Measurements from ENCODE around the gene RNF166. TPM values are rescaled to one million over a fixed set of nuclear protein-coding genes. Genes with fewer than 3 reads are reported as not detected.
A peak's percentile ranks its signal among the peaks of the same experiment; 100 is the strongest.

Gene RNF166
- total RNA-seq, 3 donors from 2014 or later (not counting 1 experiment from before 2014, with no cell fraction given) = 459 to 712 (median 501) TPM

DNA sequence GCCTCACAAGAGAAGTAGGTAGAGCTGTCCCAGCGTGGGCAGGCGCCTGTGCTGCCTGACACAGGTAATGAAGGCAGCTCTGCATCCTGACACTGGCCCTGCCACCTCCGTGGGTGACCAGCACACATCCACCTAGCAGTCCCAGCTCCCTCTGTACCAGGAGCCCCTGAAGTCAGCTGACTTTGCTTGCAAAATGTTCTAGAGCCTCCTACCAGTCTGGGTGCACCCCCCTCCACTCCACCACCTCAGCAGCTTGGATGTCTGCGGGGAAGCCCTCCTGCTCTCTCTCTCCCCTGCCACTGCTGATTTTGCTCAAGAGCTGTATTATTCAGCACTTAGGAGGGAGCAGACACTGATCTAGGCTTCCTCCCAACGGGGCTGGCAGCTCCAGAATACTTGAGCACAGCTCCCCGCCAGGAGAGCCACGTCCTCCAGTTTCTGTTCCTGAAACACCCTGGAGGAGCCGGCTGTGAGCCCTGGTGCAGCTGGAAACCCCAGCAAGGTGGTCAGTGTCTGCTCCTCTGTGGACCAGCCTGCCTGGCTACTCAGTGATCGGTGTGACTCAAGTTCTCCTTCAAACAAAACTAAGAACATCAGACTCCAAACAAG is 1.0 kb downstream of the RNF166 start:
- peak overlapping the region; percentile 89 to 96 for H3K27ac Mint-ChIP-seq
- no peaks in the 10 kb centered on the region for H3K27me3 Mint-ChIP-seq (ENCODE audit: low read depth in 2 of 2)
- H3K9me3 Mint-ChIP-seq = no peaks in the 10 kb centered on the region
- Histone ChIP-seq H3K9me3 (ENCODE audit: control insufficient read depth, insufficient read depth, low read length) (no peaks in the 10 kb centered on the region), H3K4me3 (ENCODE audit: low read length) (peak overlapping the region; percentile 67), H3K27me3 (ENCODE audit: control insufficient read depth, insufficient read depth, low read length) (no peaks in the 10 kb centered on the region), H3K27ac (ENCODE audit: low read length) (peak overlapping the region; percentile 83), H3K4me1 (ENCODE audit: control insufficient read depth, insufficient read depth, low read length) (peaks cover 66% of the 10 kb centered on the region), H3K36me3 (ENCODE audit: control insufficient read depth, insufficient read depth, low read length) (peaks cover 5% of the 10 kb centered on the region)
- intact Hi-C loops (cut with micrococcal nuclease) = no loop called here
- ATAC-seq (peak in 1 of 3 donors; percentile 3), DNase-seq (peak in 1 of 2 donors; percentile 73)
- TF ChIP-seq, protein P1, sequence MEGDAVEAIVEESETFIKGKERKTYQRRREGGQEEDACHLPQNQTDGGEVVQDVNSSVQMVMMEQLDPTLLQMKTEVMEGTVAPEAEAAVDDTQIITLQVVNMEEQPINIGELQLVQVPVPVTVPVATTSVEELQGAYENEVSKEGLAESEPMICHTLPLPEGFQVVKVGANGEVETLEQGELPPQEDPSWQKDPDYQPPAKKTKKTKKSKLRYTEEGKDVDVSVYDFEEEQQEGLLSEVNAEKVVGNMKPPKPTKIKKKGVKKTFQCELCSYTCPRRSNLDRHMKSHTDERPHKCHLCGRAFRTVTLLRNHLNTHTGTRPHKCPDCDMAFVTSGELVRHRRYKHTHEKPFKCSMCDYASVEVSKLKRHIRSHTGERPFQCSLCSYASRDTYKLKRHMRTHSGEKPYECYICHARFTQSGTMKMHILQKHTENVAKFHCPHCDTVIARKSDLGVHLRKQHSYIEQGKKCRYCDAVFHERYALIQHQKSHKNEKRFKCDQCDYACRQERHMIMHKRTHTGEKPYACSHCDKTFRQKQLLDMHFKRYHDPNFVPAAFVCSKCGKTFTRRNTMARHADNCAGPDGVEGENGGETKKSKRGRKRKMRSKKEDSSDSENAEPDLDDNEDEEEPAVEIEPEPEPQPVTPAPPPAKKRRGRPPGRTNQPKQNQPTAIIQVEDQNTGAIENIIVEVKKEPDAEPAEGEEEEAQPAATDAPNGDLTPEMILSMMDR (IDR thresholded peaks at IDR 0.05) = no peak
- peaks cover 54 to 62% of the 10 kb centered on the region in 2 donors for H3K4me1 Mint-ChIP-seq
- H3K4me3 Mint-ChIP-seq = peak overlapping the region; percentile 94
- WGBS (ENCODE audit: insufficient coverage) = 12% methylated on average over 9 of the region's 9 CpGs
- H3K36me3 Mint-ChIP-seq = no peaks in the 10 kb centered on the region

DNA sequence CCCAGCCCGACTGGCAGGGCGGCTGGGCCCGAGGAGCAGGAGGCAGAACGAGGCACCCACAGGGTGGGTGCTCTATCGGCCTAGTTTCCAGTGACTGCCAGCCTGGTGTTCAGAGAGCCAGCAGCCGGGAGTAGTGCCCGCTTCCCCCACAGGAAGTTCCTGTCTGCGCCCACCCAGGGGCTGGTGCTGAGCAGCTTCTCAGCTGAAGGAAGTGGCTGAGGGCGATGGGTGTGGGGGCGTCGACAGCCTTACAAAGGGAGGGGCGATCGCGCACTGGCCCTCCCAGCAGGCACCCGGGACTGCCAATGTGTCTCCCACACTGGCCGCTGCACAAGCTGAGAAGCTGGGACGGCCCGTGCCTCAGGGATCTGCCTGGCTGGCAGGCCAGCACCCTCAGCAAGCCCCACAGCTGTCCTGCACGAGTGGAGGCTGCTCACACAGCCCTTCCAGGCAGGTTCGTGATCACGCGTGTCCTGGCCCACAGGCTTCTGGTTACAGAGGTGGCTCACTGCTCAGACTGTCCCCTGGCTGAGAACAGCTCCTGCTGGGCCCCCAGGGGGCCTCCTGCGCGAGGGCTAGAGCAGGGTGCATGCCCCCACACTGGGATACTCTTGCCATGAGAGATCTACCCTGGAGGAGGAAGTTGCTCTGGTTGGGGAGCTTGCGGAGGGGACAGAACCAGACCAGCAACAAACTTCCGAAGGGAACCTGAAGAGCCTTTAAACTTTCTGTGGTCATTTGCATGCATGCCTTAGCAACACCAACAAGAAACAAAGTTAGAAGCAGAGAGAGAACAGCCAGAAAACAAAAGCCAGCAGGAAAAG is 2.5 kb downstream of the RNF166 start:
- peaks cover 80% of the 10 kb centered on the region for H3K4me1 ChIP-seq (ENCODE audit: control insufficient read depth, insufficient read depth, low read length)
- intact Hi-C loops (cut with micrococcal nuclease) = loop anchor here (2.0 to 5.0 kb wide), 3 partner anchors 41 to 246 kb away; partner anchors contain the start of genes IL17C and MVD
- Mint-ChIP-seq H3K9me3 (no peaks in the 10 kb centered on the region), H3K4me1 (peaks cover 61 to 69% of the 10 kb centered on the region in 2 donors), H3K4me3 (peak overlapping the region; percentile 94), H3K27me3 (ENCODE audit: low read depth in 2 of 2) (no peaks in the 10 kb centered on the region), H3K27ac (peak overlapping the region; percentile 89 to 96), H3K36me3 (no peaks in the 10 kb centered on the region)
- H3K9me3 ChIP-seq (ENCODE audit: control insufficient read depth, insufficient read depth, low read length) = no peaks in the 10 kb centered on the region
- peaks cover 18% of the 10 kb centered on the region for H3K36me3 ChIP-seq (ENCODE audit: control insufficient read depth, insufficient read depth, low read length)
- TF ChIP-seq, protein P1 (IDR thresholded peaks at IDR 0.05) = no peak
- ATAC-seq (peak; percentile 41 to 51 (median 41)), DNase-seq (peak; percentile 71 to 86)
- H3K27me3 ChIP-seq (ENCODE audit: control insufficient read depth, insufficient read depth, low read length) = no peaks in the 10 kb centered on the region
- WGBS (ENCODE audit: insufficient coverage) = under 1% methylated on average over 26 of the region's 26 CpGs
- H3K27ac ChIP-seq (ENCODE audit: low read length) = peak overlapping the region; percentile 83
- H3K4me3 ChIP-seq (ENCODE audit: low read length) = peak overlapping the region; percentile 67

DNA sequence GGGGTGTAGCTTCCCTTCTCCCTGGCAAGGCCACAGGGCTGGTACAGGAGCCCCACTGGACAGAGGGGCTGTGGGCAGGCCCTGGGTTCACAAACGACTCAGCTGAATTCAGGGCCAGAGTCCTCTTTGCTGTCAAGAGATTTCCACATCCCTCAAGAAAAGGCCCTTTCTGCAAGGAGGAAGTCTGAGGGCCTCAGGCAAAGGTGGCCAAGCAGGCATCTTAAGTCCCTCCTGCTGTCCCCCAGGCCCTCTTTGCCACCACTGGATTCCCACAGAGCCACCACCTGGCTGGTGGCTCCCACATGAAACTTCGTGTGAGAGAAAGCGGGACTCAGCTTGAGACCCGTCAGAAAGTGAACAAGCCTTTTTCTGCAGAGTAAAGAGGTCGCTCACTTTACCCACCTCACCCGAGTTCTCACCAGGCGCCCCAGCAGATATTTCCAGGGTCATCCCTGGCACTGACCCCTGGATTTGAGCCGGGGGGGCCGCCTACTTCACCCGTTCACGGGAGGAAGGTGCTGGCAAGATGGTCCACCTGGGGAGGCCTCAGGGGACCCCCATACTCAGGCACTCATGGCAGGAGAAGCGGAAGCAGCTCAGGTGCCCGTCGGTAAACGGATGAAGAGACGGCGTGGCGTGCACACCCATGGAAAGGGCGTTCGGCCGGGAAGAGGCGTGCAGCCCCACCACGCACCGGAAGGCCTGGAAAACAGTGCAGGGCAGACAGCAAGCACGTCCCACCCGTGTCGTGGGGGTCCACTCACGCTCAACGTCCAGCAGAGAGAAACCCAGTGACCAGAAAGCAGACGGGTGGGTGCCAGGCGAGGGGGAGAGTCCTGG is 3.6 kb downstream of the RNF166 start:
- no peaks in the 10 kb centered on the region for H3K36me3 Mint-ChIP-seq
- TF ChIP-seq, protein P1 (IDR thresholded peaks at IDR 0.05) = no peak
- peaks cover 92% of the 10 kb centered on the region for H3K4me1 ChIP-seq (ENCODE audit: control insufficient read depth, insufficient read depth, low read length)
- H3K27me3 ChIP-seq (ENCODE audit: control insufficient read depth, insufficient read depth, low read length) = no peaks in the 10 kb centered on the region
- H3K36me3 ChIP-seq (ENCODE audit: control insufficient read depth, insufficient read depth, low read length) = peaks cover 29% of the 10 kb centered on the region
- peaks cover 61 to 78% of the 10 kb centered on the region in 2 donors for H3K4me1 Mint-ChIP-seq
- H3K27me3 Mint-ChIP-seq (ENCODE audit: low read depth in 2 of 2) = no peaks in the 10 kb centered on the region
- no peaks in the 10 kb centered on the region for H3K9me3 ChIP-seq (ENCODE audit: control insufficient read depth, insufficient read depth, low read length)
- ATAC-seq = no peak
- intact Hi-C loops (cut with micrococcal nuclease) = loop anchor here (2.0 to 5.0 kb wide), 3 partner anchors 40 to 245 kb away; partner anchors contain the start of genes IL17C and MVD
- H3K27ac Mint-ChIP-seq = peak overlapping the region; percentile 89 to 96
- H3K4me3 Mint-ChIP-seq = peak overlapping the region; percentile 94
- WGBS (ENCODE audit: insufficient coverage) = 36% methylated on average over 31 of the region's 31 CpGs
- peak in 1 of 2 donors; percentile 43 for DNase-seq
- no peaks in the 10 kb centered on the region for H3K9me3 Mint-ChIP-seq
- H3K4me3 ChIP-seq (ENCODE audit: low read length) = peak overlapping the region; percentile 67
- peak overlapping the region; percentile 83 for H3K27ac ChIP-seq (ENCODE audit: low read length)
